ENCODE measurements around the gene RUFY2. TPM values are rescaled to one million over a fixed set of nuclear protein-coding genes. Genes with fewer than 3 reads are reported as not detected.
"Not testable (repeated sequence)": the region's sequence is repeated elsewhere in the genome, so short reads cannot be mapped to it uniquely, and the experiment has no call there.

Gene RUFY2
- total RNA-seq, 1 donor from 2014 or later = 23.1 TPM

DNA sequence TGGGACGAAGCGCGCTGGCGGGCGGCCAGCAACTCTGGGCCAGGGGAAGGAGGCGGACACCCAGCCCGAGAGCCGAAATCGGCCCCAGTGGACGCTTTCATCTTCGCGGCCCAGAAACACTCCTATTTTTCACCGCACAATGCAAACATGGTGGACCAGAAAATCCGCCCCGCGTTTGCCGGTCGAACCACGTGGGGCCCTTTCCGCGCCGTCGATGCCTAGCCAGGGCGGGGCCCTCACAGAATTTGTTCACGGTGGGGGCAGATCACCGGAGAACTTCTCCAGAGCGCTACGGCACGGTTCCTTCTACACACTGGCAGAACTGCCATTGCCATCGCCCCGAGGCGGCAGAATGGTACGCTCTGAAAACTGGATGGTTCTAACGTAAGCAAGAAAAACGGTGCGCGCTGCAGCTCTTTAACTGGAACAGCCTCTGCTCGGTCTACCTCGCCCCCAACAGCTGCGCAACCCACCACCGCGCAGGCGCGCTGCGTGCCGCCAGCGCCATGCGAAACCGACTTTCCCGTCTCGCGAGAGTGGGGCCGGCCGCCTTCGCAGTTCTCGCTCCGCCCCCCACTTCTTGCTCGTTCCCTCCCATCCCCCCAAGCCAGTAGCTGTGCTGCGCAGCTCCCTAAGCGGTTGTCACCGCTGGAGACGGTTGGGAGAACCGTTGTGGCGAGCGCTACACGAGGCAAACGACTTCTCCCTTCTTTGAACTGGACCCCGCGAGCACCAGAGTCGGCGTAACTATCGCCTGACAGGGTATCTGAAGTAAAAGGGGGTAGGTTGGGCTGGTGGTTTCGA, 75.4 kb downstream of the RUFY2 start, which contains the start of gene HNRNPH3:
HNRNPH3 (plus strand) TSS at position 610 of the 804 bp plus-strand sequence. CDS start 5,158 bp downstream, outside the sequence.
- H3K27ac ChIP-seq = peak within 1 kb of the TSS; percentile 100
- H3K4me1 ChIP-seq = peaks cover 51% of the 10 kb centered on the region
- TF ChIP-seq, protein P1, sequence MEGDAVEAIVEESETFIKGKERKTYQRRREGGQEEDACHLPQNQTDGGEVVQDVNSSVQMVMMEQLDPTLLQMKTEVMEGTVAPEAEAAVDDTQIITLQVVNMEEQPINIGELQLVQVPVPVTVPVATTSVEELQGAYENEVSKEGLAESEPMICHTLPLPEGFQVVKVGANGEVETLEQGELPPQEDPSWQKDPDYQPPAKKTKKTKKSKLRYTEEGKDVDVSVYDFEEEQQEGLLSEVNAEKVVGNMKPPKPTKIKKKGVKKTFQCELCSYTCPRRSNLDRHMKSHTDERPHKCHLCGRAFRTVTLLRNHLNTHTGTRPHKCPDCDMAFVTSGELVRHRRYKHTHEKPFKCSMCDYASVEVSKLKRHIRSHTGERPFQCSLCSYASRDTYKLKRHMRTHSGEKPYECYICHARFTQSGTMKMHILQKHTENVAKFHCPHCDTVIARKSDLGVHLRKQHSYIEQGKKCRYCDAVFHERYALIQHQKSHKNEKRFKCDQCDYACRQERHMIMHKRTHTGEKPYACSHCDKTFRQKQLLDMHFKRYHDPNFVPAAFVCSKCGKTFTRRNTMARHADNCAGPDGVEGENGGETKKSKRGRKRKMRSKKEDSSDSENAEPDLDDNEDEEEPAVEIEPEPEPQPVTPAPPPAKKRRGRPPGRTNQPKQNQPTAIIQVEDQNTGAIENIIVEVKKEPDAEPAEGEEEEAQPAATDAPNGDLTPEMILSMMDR (IDR thresholded peaks at IDR 0.05) = no peak
- no peaks in the 10 kb centered on the region for H3K27me3 ChIP-seq
- no peaks in the 10 kb centered on the region for H3K9me3 ChIP-seq
- no peaks in the 10 kb centered on the region for H3K36me3 ChIP-seq
- intact Hi-C loops (cut with DNase I) = no loop called here
- ATAC-seq (peak; percentile 93), DNase-seq (peak; percentile 99)
- H3K4me3 ChIP-seq = peak within 1 kb of the TSS; percentile 88

DNA sequence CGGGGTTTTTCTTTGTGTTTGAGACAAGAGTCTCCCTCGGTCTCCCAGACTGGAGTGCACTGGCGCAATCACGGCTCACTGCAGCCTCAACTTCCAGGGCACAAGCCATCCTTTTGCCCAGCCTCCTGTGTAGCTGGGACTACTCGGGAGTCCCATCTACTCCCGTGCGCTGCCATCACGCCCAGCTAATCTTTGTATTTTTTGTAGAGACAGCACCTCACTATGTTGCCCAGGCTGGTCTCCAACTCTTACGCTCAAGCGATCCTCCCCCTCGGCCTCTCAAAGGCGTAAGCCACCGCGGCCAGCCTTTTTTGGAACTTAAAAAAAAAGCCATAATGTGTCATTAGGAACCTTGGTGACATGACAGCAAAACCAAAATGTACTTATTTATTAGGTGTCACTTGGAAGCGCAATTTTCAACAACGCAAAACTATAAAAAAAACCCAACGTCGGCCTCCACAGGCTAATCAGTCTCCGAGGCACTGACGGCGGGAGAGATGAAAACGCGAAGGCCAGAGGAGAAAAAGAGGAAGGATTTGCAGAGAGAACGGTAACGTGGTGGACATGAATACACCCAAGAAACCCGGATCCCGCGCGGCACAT, 76.1 kb downstream of the RUFY2 start:
- Histone ChIP-seq H3K27me3 (no peaks in the 10 kb centered on the region), H3K9me3 (no peaks in the 10 kb centered on the region), H3K27ac (peak overlapping the region; percentile 100), H3K4me3 (peak overlapping the region; percentile 88), H3K4me1 (peaks cover 44% of the 10 kb centered on the region), H3K36me3 (no peaks in the 10 kb centered on the region)
- DNase-seq (no peak), ATAC-seq (no peak)
- TF ChIP-seq, protein P1 (IDR thresholded peaks at IDR 0.05) = no peak
- intact Hi-C loops (cut with DNase I) = no loop called here

DNA sequence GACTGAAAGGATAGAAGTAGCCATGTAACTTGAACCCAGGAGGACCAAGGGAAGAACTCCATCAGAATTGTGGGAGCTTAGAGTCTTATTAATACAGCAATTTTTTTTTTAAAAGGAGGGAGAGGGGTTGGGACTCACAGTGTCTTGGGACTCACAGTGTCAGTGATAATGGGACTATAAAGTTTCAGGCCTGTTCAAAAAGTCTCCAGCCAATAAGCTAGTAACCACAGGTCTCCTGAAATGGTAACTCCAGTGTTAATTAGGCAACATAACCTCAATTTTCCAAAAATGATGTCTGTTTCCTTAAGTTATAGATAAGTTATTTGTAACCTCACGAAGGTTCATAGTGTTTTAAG, 77.6 kb downstream of the RUFY2 start:
- TF ChIP-seq, protein P1 (IDR thresholded peaks at IDR 0.05) = no peak
- Histone ChIP-seq H3K4me1 (peaks cover 30% of the 10 kb centered on the region), H3K9me3 (no peaks in the 10 kb centered on the region), H3K27me3 (no peaks in the 10 kb centered on the region), H3K36me3 (no peaks in the 10 kb centered on the region), H3K4me3 (no peak overlapping the region), H3K27ac (peak overlapping the region; percentile 81)
- no peak for DNase-seq
- intact Hi-C loops (cut with DNase I) = no loop called here
- ATAC-seq = no peak

DNA sequence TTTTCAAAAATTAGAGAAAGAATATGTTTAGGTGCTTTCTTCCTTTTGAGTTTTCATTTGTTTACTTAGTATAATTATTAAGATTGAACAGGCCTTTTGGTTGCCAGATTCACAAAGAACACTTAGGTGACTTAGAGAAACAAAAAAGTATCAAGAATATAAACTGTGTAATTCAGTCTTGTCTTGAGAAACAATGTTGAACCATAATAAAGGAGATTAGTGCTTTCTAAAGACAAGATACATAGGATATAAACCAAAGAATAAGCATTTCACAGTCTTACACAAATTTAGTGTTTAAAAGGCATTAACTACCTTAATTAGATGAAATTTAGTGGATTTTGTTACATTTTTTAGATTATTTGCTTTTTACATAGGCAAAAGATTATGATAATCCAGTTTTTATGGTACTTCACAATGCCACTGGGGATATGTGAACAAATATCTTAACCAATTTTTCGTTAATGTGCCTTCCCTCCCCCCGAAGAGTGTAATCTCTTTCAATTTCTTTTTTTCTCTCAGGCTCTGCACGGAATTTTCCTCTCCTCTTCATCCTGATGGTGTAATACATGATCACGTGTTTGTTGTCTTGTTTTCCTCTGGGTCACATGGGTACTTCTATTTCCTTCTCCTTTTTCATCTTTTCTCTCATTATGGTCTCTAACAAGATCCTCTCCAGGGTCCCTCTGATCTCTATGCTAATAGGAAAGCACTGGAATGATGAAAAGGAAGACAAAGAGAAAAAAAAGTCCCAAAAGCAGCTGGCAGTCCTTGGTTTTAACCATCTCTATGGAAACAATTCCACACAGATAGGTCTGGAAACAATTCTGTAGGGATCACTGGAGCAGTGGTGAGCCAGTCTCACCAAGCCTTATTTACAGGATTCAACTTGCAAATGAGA, 78.9 kb downstream of the RUFY2 start:
- intact Hi-C loops (cut with DNase I) = no loop called here
- no peak for DNase-seq

DNA sequence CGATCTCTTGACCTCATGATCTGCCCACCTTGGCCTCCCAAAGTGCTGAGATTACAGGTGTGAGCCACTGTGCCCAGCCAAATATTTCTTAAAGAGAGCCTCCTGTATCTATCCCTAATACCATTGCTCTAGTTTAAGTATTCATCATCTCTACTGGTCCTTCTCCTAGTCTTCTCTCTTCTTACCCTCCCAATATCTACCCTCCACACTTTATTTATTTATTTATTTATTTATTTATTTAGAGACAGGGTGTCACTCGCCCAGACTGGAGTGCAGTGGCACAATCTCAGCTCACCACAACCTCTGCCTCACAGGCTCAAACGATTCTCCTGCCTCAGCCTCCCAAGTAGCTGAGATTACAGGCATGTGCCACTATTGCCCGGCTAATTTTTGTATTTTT, 82.7 kb downstream of the RUFY2 start:
- DNase-seq; H3K9me3 ChIP-seq; H3K27ac ChIP-seq; H3K36me3 ChIP-seq; ATAC-seq; intact Hi-C loops (cut with DNase I); H3K27me3 ChIP-seq; H3K4me3 ChIP-seq: not testable (repeated sequence)
- peaks cover 14% of the 10 kb centered on the region for H3K4me1 ChIP-seq

More for the DNA sequence above, 78.9 kb downstream of the RUFY2 start:
- Histone ChIP-seq H3K27me3 (no peaks in the 10 kb centered on the region), H3K4me3 (peak overlapping the region; percentile 25), H3K36me3 (no peaks in the 10 kb centered on the region), H3K4me1 (peaks cover 24% of the 10 kb centered on the region), H3K9me3 (no peaks in the 10 kb centered on the region), H3K27ac (peak overlapping the region; percentile 81)
- ATAC-seq = no peak
- TF ChIP-seq, protein P1 (IDR thresholded peaks at IDR 0.05) = no peak

All from upper lobe of right lung (tissue), 1 donor.